AG09309 (cell line): Measurements from ENCODE around the gene MTERF4.

Experiments
- DNase-seq: peaks from one replicate; pipeline ENCODE4 v3.0.0-alpha.2; 2010; ENCODE audit warnings: low read depth
- H3K4me3 ChIP-seq: 2 replicates; pipeline ENCODE4 v1.5.1; 2011; ENCODE audit warnings: mild to moderate bottlenecking, low read depth, low read length, moderate library complexity; ENCODE audit not compliant: control insufficient read depth
- TF ChIP-seq, protein P1 (sequence below): IDR thresholded peaks from 2 replicates; pipeline ENCODE4 v1.5.1; 2011; ENCODE audit warnings: mild to moderate bottlenecking, low read depth, low read length, inconsistent platforms; ENCODE audit not compliant: insufficient read depth, control insufficient read depth; ENCODE audit errors: missing control alignments

The MTERF4 gene

DNA sequence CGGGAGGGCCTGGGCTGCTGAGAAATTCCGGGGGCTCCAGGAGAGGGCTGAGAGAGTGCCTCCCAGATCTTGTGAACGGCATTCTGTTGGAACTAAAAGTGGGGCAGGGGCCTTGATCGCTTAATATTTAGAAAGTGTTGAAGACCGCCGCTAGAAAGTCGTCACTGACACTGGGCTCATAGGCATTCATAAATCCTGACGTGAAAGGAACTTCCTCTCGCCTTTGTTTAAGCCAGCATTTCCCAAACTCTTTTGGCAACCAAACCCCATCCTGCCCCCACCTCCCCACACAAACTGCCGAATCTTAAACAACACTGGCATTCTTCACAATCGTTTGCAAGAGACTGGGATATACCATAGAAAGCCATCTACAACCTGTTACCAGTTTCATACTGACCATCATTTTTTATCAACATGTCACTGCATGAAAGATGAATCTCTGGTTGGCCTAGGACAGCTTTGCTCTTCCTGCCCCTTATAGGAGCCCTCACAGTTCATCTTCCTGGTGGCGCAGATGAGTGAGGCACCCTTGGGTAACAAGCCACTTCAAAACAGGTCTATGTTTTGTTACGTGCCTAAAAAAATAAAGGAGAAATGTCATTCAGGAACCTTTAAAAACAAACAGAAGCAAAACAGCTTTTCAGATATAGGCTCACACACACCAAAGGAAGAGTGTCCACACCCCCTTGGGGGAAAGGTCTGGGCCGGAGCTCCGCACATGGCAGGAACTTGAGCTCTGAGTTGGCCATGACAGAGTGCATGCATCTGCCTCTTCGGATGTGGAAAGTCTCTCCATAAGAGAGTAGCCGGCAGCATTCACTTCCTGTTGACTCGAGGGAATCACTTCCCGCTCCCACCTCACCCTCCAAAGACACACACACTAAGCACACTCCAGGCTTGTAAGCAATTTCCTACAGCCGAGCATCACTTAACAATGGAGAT, 13.0 kb downstream of the MTERF4 start:
- DNase-seq, result no peak
- H3K4me3 ChIP-seq, result no peak overlapping the region
- TF ChIP-seq, protein P1, sequence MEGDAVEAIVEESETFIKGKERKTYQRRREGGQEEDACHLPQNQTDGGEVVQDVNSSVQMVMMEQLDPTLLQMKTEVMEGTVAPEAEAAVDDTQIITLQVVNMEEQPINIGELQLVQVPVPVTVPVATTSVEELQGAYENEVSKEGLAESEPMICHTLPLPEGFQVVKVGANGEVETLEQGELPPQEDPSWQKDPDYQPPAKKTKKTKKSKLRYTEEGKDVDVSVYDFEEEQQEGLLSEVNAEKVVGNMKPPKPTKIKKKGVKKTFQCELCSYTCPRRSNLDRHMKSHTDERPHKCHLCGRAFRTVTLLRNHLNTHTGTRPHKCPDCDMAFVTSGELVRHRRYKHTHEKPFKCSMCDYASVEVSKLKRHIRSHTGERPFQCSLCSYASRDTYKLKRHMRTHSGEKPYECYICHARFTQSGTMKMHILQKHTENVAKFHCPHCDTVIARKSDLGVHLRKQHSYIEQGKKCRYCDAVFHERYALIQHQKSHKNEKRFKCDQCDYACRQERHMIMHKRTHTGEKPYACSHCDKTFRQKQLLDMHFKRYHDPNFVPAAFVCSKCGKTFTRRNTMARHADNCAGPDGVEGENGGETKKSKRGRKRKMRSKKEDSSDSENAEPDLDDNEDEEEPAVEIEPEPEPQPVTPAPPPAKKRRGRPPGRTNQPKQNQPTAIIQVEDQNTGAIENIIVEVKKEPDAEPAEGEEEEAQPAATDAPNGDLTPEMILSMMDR, result no peak

DNA sequence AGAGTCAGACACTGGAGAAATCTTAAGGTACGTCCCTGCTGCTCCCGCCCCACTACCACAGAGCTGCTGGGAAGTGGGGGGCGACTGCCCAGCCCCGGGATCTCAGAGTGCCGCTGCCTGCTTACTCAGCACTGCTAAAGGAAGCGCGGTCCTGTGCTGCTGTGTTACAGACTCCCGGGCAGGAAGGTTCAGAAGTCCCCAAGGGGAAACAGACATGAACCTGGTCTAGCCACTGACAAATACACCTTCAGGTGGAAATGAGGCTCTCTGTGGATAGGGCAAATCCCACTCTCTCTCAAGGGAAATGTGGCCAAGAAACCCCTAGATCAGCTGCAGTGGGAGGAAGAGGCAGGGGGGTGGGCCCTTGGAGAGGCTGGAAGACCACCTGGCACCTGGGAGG, 13.7 kb downstream of the MTERF4 start:
- TF ChIP-seq, protein P1, result no peak
- no peak overlapping the region for H3K4me3 ChIP-seq
- no peak for DNase-seq

- TF ChIP-seq, protein P1, result no peak
- DNase-seq, result no peak
- H3K4me3 ChIP-seq, result no peak overlapping the region
These were observed 14.4 kb downstream of the MTERF4 start for GRCh38 chr2:241087420-241088268.

DNA sequence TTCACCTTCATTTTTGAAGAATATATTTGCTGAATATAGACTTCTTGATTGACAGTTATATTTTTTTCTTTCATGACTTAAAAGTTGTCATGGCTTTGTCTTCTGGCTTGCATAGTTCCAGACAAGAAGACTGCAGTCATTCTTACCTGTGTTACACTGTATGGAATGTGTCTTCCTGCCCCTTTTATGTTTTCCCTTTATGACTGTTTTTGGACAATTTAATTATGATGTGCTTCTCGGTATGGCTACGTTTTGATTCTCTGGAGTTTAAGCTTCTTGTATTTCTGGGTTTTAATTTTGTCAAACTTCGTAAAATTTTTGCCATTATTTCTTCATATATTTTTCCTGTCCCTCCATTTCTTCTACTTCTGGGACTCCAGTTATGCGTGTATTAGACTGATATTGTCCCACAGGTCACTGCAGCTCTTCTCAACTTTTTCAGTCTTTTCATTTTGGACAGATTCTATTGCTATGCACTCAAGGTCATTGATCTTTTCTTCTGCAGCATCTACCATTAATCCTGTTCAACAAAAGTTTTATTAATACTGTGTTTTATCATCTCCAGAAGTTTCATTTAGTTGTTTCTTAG, 17.1 kb downstream of the MTERF4 start:
- TF ChIP-seq, protein P1, result no peak
- H3K4me3 ChIP-seq, result no peak overlapping the region
- DNase-seq, result no peak

DNA sequence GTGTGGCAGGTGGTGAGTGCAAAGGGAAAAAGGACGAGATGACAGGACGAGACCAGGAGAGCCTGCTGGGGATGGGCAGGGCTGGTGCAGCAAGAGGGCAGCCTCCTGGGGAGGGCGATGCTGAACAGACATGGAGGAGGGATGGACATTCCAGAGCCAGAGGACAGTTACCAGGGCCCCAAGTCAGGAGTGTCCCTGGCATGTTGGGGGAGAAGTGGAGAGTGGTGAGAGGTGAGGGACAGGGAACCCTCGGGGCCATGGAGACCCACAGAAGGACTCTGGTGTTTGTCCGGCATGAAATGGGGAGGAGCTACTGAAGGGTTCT, 19.0 kb downstream of the MTERF4 start:
- TF ChIP-seq, protein P1, result no peak
- no peak overlapping the region for H3K4me3 ChIP-seq
- DNase-seq, result no peak

- H3K4me3 ChIP-seq, result no peak overlapping the region
- no peak for DNase-seq
- TF ChIP-seq, protein P1, result no peak
These were observed 19.6 kb downstream of the MTERF4 start for GRCh38 chr2:241082341-241083090.
